VCaP (cell line): ENCODE data around the gene MYOM3.

ENCODE experiments used
- H3K27ac ChIP-seq: fragments of 450-650 bp; 2 replicates; pipeline ENCODE4 v1.5.1; 2017
- CTCF ChIP-seq: fragments of 450-650 bp; conservative IDR thresholded peaks from 2 replicates; pipeline ENCODE4 v1.5.1; 2017; ENCODE audit warnings: mild to moderate bottlenecking, moderate library complexity

Gene MYOM3

GRCh38 chr1:24021403-24022266 lies 90.3 kb downstream of the MYOM3 start:
- TF ChIP-seq CTCF, result no peak
- H3K27ac ChIP-seq, result peak overlapping the region; percentile 97; the same call in 1 of the 2 replicates

- no peak for TF ChIP-seq CTCF
- H3K27ac ChIP-seq, result peak overlapping the region; percentile 97
These were observed 91.5 kb downstream of the MYOM3 start for GRCh38 chr1:24020470-24020869.

GRCh38 chr1:24020025-24020424 lies 91.9 kb downstream of the MYOM3 start:
- no peak for TF ChIP-seq CTCF
- peak overlapping the region; percentile 97 for H3K27ac ChIP-seq

GRCh38 chr1:24018611-24019580 lies 93.0 kb downstream of the MYOM3 start:
- no peak for TF ChIP-seq CTCF
- H3K27ac ChIP-seq, result peak overlapping the region; percentile 97

- peak overlapping the region; percentile 97 for H3K27ac ChIP-seq
These were observed 96.4 kb downstream of the MYOM3 start for GRCh38 chr1:24015221-24016210.

GRCh38 chr1:24012878-24013277 lies 99.1 kb downstream of the MYOM3 start:
- H3K27ac ChIP-seq, result peak overlapping the region; percentile 97; the same call in 1 of the 2 replicates

More at GRCh38 chr1:24015221-24016210, 96.4 kb downstream of the MYOM3 start:
- no peak for TF ChIP-seq CTCF

GRCh38 chr1:24010650-24011049 lies 101.3 kb downstream of the MYOM3 start:
- TF ChIP-seq CTCF, result no peak
- no peak overlapping the region for H3K27ac ChIP-seq
